ENCODE data around the gene PDE4D. TPM values are rescaled to one million over a fixed set of nuclear protein-coding genes. Genes with fewer than 3 reads are reported as not detected.

The PDE4D gene
- total and polyA plus RNA-seq, 2 of the 4 experiments (the other 2 are of a cell fraction) = 1.4 to 7.9 TPM

GRCh38 chr5:59823420-59823819, 70.1 kb downstream of the PDE4D start:
- peaks cover 3% of the 10 kb centered on the region for H3K27me3 ChIP-seq (ENCODE audit: control insufficient read depth, insufficient read depth, low read length)
- H3K36me3 ChIP-seq (ENCODE audit: control insufficient read depth, insufficient read depth, low read length) = no peaks in the 10 kb centered on the region
- H3K23ac ChIP-seq (ENCODE audit: low read depth, low read length) = no peak overlapping the region
- H3K4me3 ChIP-seq (ENCODE audit: insufficient read depth, low read depth, low read length) = no peak overlapping the region
- in situ Hi-C loops (cut with MboI; ENCODE audit: low sequenced_read_pairs) (loop anchor here (25.0 kb wide), 2 partner anchors 464 to 564 kb away; no protein-coding TSS in a partner anchor), dilution Hi-C loops (cut with HindIII; ENCODE audit: low sequenced_read_pairs, unreplicated experiment) (no loop called here), intact Hi-C loops (cut with micrococcal nuclease) (no loop called here)
- no peak overlapping the region for H3K56ac ChIP-seq (ENCODE audit: extremely low read depth, insufficient read depth, low read length)
- TF ChIP-seq RFX5 (IDR thresholded peaks at IDR 0.05; ENCODE audit: low read depth, low read length) (no peak), RCOR1 (IDR thresholded peaks at IDR 0.05; ENCODE audit: insufficient replicate concordance, low read length) (no peak), ELK1 (IDR thresholded peaks at IDR 0.05; ENCODE audit: borderline replicate concordance, low read depth, low read length) (no peak), SMC3 (IDR thresholded peaks at IDR 0.05; ENCODE audit: low read depth, low read length) (no peak), MAZ (IDR thresholded peaks at IDR 0.05; ENCODE audit: borderline replicate concordance, low read depth, low read length) (no peak), POLR2A (IDR thresholded peaks at IDR 0.05; ENCODE audit: low read depth, low read length) (no peak), FOS (IDR thresholded peaks at IDR 0.05; ENCODE audit: low read depth, low read length) (no peak), MAFK (IDR thresholded peaks at IDR 0.05; ENCODE audit: low read depth, low read length) (no peak), MXI1 (IDR thresholded peaks at IDR 0.05; ENCODE audit: borderline replicate concordance, low read depth, low read length) (no peak), CHD1 (IDR thresholded peaks at IDR 0.05; ENCODE audit: low read depth, low read length) (no peak)
- H4K20me1 ChIP-seq (ENCODE audit: insufficient read depth, low read length) = no peaks in the 10 kb centered on the region
- POLR2A ChIA-PET (ENCODE audit: unreplicated experiment) = no interaction called here
- DNase-seq = no peak
- H2BK20ac ChIP-seq (ENCODE audit: low read depth, low read length) = no peak overlapping the region
- peaks cover under 1% of the 10 kb centered on the region; the same call in 1 of the 2 replicates for H3K4me1 ChIP-seq (ENCODE audit: control insufficient read depth, insufficient read depth, low read length)
- no peak overlapping the region for H3K14ac ChIP-seq (replicated peaks; ENCODE audit: low read depth, low read length)
- no peak overlapping the region for H3K9ac ChIP-seq (ENCODE audit: low read depth, low read length)
- CTCF ChIA-PET = no interaction called here
- H4K91ac ChIP-seq (ENCODE audit: insufficient read depth, low read depth, low read length) = no peak overlapping the region
- no peak overlapping the region for H3K4ac ChIP-seq (ENCODE audit: low read depth, low read length)
- H4K5ac ChIP-seq (ENCODE audit: low read depth, low read length) = no peak overlapping the region
- BruUV-seq (replicated peaks) = no TSS peak
- no peak overlapping the region for H3K18ac ChIP-seq (ENCODE audit: low read depth, low read length)
- no peak overlapping the region for H2AFZ ChIP-seq (replicated peaks; ENCODE audit: low read length, poor library complexity)
- H2BK15ac ChIP-seq (ENCODE audit: low read depth, low read length) = no peak overlapping the region
- H3K9me1 ChIP-seq (ENCODE audit: insufficient read depth, low read length) = no peaks in the 10 kb centered on the region
- no CpG with 5 or more reads among the region's 2 CpGs for WGBS, 2 experiments (ENCODE audit: extremely low coverage in 2 of 2, insufficient read length in 1 of 2)
- no peak overlapping the region for H2BK120ac ChIP-seq (ENCODE audit: low read depth, low read length)
- no peak overlapping the region for H3K27ac ChIP-seq (ENCODE audit: insufficient read depth, low read length)
- no peak overlapping the region for H3K4me2 ChIP-seq (ENCODE audit: low read depth, low read length)
- no peak for ATAC-seq (ENCODE audit: low read depth)
- no peak overlapping the region for H4K8ac ChIP-seq (ENCODE audit: low read depth in 2 of 2, low read length in 2 of 2)
- no peaks in the 10 kb centered on the region for H3K9me3 ChIP-seq (ENCODE audit: control insufficient read depth, insufficient read depth, low read length)
- no peak overlapping the region for H2AK9ac ChIP-seq (replicated peaks; ENCODE audit: low read depth, low read length, poor library complexity)
- no peaks in the 10 kb centered on the region for H3K79me1 ChIP-seq (ENCODE audit: low read depth in 1 of 2, low read length in 2 of 2)
- H2BK5ac ChIP-seq (ENCODE audit: low read depth, low read length, poor library complexity, severe bottlenecking) = no peak overlapping the region
- no peak overlapping the region for H2AK5ac ChIP-seq (ENCODE audit: low read depth, low read length)

Measured in IMR-90 (cell line).